ENCODE results near the gene HSPA8.

HSPA8 gene

DNA sequence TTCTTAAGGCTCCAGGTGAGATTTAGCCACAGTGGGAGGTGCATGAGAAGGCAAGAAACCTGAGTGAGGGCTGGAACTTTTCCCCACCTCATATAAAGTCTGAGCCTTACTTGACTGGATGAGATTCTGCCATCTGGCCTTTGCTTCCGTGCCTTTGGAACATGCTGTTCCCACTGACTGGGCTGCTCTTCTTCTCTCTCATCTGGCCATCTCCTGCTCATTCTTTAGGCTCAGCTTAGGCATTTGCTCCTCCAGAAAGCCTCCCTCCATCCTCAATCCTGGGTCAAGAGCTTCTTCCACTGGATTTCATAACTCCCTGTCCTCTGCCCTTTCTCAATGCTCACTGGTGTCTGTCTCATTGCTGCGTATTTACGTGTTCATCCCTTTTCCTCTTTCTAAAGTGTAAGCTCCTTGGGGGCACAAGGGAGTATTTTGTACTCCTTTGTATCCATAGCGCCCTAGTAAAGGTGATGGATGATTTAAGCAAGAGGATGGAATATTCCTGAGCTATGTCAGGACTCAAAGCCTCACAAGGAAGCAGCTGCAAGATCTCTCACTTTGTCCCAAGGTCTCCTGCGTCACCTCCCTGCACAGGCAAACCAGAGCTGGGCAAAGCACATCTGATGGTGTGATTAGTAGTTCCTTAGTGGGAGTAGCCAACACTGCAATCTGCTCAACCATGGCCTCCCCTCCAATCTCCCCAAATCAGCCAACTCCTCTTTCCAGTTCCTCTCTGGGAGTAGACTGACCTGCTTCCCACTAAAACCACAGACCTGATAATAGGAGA lies 15.3 kb downstream of the HSPA8 start:
- DNase-seq, result no peak

DNA sequence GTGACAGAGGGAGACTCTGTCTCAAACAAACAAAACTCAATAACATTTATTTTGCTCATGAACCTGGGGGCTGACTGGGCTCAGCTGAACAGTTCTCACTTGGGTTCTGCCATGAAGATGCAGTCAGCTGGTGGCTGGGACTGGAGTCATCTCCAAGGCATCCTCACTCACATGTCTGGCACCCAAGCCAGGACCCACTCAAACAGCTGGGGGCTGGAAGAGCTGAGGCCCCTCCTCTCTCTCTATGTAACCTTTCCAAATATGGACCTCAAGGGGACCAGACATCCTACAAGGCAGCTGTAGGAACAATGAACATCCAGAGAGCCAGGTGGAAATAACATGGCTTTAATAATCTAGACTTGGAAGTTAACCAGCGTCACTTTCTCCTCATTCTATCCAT lies 16.8 kb downstream of the HSPA8 start:
- no peak for DNase-seq

DNA sequence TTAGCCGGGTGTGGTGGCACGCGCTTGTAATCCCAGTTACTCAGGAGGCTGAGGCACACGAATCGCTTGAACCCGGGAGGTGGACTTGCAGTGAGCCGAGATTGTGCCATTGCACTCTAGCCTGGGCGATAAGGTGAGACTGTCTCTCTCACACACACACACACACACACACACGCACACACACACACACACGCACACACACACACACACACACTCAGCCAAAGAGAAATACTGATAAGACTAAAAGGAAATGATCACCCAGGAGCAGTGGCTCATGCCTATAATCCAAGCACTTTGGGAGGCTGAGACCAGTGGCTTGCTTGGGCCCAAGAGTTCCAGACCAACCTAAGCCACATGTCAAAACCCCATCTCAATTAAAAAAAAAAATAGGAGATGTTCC lies 20.8 kb downstream of the HSPA8 start:
- no peak for DNase-seq

DNA sequence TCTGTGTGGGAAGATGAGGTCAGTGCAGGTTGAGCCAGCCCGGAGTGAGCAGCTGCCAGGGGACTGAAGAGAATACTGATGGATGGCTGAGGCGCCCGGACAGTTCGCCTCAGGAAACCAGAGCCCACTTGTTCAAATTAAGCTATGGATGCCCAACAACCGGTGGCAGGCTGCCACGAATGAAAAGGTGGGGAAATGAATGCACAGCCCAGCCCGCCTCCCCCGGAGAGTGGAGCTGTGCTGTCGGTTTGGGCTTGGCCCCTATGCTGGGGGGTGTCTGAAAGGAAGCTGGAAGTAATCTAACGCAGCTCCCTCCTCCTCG lies 21.9 kb downstream of the HSPA8 start:
- peak; percentile 53 for DNase-seq

DNA sequence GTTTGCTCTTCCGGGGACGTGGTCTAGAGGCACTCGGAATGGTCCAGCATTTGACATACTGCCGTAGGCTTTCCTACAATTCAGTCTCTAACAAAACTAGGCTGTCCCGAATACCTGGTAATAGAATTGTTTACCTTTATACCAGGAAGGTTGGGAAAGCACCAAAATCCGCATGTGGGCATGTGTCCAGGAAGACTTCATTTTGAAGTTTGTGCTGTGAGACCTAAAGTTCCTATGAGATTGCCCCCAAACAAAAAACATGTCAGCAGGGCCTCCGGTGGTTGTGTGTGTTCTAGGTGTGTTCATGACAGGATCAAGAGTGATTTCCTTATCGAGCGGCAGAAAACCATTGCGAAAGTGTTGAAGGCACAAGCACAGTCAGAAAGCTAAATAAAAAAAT lies 26.1 kb downstream of the HSPA8 start:
- no peak for DNase-seq

DNA sequence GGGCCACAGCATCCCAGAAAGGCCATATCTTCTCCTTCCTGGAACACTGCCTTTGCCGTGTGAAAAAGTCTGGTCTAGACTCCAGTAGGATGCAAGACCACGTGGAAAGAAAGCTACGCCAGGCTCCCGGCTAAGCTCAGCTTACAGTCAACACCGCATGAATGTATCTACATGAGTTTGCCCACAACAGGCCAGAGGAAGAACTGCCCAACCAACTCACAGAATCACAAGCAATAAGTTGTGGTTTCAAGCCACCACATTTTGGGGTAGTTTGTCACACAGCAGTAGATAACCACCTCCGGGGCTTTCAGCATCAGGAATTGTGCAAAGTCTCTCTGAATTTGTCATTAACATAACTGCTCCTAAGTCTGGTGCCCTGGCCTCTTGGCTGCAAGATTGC lies 27.3 kb downstream of the HSPA8 start:
- no peak for DNase-seq

DNA sequence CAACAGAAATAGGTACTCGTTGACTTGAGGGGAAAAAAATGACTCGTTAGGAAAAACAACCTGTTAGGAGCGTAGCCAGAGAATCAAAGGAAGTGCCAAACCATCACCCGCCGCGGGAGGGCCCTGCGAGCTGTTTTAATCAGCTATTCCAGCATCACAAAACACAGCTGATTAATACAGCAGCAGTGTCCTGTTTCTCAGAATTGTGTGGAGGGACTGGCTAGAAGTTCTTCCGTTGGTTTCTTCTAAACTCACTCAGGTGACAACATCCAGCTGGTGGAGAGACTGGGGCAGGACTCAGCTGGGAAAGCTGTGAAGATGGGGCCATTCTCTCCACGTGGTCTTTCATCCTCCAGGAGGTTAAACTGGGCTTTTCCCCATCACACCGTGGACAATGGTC lies 28.0 kb downstream of the HSPA8 start:
- DNase-seq, result no peak

DNA sequence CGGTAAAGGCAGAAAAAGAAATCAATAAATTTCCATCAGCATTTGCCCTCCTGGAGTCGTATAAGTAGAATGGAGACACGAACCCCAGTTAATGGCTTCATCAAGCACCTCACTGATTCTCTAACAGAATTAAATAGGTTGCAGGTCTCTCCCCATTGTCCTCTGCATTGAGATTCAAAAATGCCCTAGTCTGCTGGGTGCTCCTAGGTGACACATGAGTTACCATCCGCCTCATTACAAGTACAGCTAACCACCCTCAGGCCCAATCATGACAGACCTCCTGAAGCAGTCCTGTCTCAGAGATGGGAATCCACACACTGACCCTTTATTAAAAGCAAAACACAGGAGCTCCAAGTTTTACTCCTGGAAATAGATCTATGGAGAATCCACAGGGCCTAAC lies 31.4 kb downstream of the HSPA8 start:
- DNase-seq, result no peak

DNA sequence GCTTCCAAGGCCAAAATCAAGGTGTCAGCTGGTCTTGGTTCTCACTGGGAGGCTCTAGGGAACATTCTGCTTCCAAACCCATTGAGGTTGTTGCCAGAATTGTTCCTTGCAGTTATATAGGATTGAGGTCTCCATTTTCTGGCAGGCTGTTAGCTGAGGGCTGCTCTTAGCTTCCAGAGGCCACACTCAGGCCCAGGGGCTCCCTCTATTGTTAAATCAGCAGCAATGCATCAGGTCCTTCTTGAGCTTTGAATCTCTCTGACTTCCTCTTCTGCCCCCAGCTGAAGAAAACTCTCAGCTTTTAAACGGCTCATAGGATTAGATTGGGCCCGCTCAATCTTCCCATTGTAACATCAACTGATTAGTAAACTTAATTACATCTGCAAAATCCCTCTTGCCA lies 41.0 kb downstream of the HSPA8 start:
- DNase-seq, result peak; percentile 27

DNA sequence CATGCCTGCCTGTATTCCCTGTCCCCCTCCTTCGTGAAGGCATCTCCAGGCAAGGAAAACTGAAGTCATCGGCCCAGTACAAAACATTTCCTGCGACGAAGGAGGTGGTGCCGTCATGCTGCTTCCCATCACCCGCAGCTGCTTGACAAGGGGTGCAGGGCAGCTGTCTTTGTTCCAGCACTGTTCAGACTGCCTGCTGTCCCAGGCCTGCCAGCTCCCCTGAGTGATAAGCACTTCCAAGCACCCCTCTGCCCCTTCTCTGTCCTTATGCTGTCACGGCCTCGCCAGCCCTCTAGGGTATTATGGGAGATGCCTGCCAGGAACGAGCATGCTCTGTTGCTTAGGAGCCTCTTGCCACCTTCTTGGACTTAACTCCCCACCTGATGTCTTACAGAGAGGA lies 43.2 kb downstream of the HSPA8 start:
- no peak for DNase-seq

DNA sequence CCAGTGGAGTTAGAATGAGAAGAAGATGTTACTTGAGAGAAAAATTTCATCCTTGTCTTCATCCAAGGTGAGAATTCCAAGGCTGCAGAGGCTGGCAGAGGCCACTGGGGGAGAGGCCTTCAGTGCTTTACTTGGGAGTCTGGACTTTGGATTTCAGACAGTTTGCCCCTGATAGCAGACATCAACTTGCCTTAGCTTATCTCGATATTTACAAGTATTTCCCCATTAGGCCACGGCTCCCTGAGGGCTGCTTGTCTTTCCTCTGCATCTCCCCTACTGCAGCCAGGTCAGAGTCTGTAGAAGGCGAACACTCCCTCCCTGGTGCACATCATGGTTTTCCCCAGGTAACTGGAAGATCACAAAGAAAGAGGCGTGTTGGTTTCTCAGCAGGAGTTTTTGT lies 50.4 kb downstream of the HSPA8 start:
- DNase-seq, result no peak
